ENCODE data around the gene GRIP2.

GRIP2 gene

DNA sequence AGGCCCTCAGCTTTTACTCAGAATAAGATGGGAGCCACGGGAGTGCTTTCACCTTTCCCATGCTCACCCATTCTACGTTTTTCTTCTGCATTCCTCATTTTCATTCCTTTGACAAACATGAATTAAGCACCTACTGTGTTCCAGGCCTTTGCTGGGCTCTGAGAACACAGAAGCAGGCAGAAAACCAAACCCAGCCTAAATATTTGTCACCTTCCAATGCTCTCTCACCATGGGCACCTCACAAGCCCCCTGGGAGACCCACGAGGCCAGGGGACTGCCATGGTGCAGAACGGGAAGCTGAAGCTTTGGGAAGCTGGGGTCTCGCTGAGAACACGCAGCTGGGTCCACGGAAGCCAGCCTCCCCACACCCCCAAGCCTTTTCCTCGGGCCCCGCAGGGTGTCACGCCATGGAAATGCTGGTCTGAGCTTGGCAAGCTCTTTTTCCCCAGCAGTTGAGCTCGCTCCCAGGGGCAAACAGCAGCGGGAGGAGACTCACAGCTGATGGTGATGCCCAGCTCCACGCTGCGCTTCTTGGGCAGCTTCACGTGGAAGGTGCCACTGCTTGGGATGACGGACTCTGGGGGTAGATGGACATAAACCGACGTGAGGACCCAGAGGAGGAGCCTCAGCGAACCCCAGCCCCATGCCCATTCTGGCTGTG, 27.7 kb downstream of the GRIP2 start:
- no peaks in the 10 kb centered on the region for H3K36me3 ChIP-seq (replicated peaks; ENCODE audit: insufficient read depth, low read length)
- no peaks in the 10 kb centered on the region for H3K79me2 ChIP-seq (ENCODE audit: low read length)
- no peak overlapping the region for H3K27ac ChIP-seq (ENCODE audit: low read length)
- H3K4me1 ChIP-seq (ENCODE audit: low read length): no peaks in the 10 kb centered on the region
- H2AFZ ChIP-seq (ENCODE audit: low read length): no peak overlapping the region
- H3K9ac ChIP-seq (ENCODE audit: low read length): no peak overlapping the region
- no peaks in the 10 kb centered on the region for H4K20me1 ChIP-seq (ENCODE audit: insufficient read depth, low read length)
- TF ChIP-seq, protein P1, sequence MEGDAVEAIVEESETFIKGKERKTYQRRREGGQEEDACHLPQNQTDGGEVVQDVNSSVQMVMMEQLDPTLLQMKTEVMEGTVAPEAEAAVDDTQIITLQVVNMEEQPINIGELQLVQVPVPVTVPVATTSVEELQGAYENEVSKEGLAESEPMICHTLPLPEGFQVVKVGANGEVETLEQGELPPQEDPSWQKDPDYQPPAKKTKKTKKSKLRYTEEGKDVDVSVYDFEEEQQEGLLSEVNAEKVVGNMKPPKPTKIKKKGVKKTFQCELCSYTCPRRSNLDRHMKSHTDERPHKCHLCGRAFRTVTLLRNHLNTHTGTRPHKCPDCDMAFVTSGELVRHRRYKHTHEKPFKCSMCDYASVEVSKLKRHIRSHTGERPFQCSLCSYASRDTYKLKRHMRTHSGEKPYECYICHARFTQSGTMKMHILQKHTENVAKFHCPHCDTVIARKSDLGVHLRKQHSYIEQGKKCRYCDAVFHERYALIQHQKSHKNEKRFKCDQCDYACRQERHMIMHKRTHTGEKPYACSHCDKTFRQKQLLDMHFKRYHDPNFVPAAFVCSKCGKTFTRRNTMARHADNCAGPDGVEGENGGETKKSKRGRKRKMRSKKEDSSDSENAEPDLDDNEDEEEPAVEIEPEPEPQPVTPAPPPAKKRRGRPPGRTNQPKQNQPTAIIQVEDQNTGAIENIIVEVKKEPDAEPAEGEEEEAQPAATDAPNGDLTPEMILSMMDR (IDR thresholded peaks at IDR 0.05; ENCODE audit: low read length): no peak
- TF ChIP-seq EZH2phosphoT487 (IDR thresholded peaks at IDR 0.05; ENCODE audit: low read length) (no peak), EZH2 (optimal IDR thresholded peaks at IDR 0.05; ENCODE audit: low read depth, low read length) (no peak)
- DNase-seq: no peak
- no peak overlapping the region for H3K4me3 ChIP-seq (ENCODE audit: low read length)
- no peak overlapping the region for H3K4me2 ChIP-seq (ENCODE audit: low read depth, low read length)
- H3K27me3 ChIP-seq (replicated peaks; ENCODE audit: insufficient read depth, low read length): peaks cover 54% of the 10 kb centered on the region
- H3K9me2 ChIP-seq (replicated peaks; ENCODE audit: insufficient read depth, low read length): no peaks in the 10 kb centered on the region
- no peaks in the 10 kb centered on the region for H3F3A ChIP-seq (ENCODE audit: insufficient read depth, low read length)
- H3K9me3 ChIP-seq (replicated peaks; ENCODE audit: insufficient read depth, low read length): no peaks in the 10 kb centered on the region

DNA sequence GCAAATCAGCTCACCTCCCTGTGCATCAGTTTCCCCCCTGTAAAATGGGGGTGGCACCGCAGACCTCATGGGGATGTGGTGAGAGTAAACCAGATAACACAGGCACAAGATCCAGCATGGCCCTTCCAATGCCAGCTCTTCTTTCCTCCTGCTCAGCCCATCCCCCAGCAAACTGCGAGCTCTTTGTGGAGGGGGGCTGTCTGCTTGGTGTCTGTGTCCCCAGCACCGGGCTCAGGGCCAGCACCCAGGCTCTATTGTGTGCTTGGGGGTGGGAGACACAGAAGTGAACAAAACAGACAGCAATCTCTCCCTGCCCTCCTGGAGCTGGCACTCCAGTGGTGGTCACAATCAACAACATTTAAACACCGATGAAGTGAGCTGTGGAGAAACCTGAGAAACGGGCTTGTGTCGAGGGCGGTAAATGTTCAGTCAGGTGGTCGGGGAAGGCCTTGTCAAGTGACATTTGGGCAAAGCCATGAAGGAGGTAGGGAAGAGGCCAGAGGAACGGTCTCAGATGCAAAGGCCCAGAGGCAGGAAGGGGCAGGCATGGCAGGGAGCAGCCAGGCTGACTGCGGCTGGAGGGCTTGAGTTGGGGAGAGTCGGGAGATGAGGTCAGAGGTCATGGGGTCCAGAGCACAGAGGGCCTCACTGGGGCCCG, 28.4 kb downstream of the GRIP2 start:
- Histone ChIP-seq H3K9me2 (replicated peaks; ENCODE audit: insufficient read depth, low read length) (no peaks in the 10 kb centered on the region), H3K9ac (ENCODE audit: low read length) (no peak overlapping the region), H3K4me2 (ENCODE audit: low read depth, low read length) (no peak overlapping the region), H3F3A (ENCODE audit: insufficient read depth, low read length) (no peaks in the 10 kb centered on the region), H3K27ac (ENCODE audit: low read length) (no peak overlapping the region), H3K9me3 (replicated peaks; ENCODE audit: insufficient read depth, low read length) (no peaks in the 10 kb centered on the region), H2AFZ (ENCODE audit: low read length) (no peak overlapping the region), H3K36me3 (replicated peaks; ENCODE audit: insufficient read depth, low read length) (no peaks in the 10 kb centered on the region), H3K4me3 (ENCODE audit: low read length) (no peak overlapping the region), H3K4me1 (ENCODE audit: low read length) (no peaks in the 10 kb centered on the region), H3K27me3 (replicated peaks; ENCODE audit: insufficient read depth, low read length) (peaks cover 54% of the 10 kb centered on the region), H3K79me2 (ENCODE audit: low read length) (no peaks in the 10 kb centered on the region), H4K20me1 (ENCODE audit: insufficient read depth, low read length) (no peaks in the 10 kb centered on the region)
- no peak for DNase-seq
- TF ChIP-seq, protein P1 (IDR thresholded peaks at IDR 0.05; ENCODE audit: low read length): no peak
- TF ChIP-seq EZH2phosphoT487 (IDR thresholded peaks at IDR 0.05; ENCODE audit: low read length): no peak
- TF ChIP-seq EZH2 (optimal IDR thresholded peaks at IDR 0.05; ENCODE audit: low read depth, low read length): no peak

DNA sequence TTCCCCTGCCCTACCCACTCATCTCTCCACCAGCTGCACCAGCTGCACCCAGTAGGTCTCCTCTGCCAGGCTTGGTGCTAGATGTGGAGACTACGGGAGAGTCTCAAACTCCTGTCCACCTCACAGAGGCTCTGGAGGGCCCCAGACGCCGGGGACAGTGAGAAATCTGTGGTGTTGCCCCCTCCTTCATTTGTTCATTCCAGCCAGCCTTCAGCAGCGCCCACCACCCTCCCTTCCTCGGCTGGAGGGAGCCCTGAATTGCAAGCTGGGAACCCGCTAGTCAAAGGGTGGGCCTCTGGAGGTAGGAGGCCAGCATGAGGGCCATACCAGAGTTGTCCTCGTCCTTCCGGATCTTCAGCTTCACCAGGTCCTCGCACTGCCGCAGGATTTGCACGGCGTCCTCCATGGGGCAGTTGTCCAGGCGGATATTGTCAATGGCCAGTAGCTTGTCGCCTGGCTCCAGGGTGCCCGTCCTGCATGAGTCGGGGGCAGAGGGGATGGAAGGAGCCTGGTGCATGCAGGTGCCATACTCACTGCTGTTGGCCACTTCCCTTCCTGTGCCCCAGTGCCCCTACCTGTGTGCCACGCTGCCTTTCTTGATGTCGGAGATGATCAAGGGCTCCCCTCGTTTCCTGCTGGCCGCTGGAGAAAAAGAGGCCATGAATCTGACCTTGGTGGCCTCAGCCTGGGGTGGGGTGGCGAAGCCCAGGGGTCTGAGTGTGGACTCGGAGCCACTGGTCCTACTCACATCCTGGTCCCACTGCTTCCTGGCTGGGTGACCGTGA, 29.1 kb downstream of the GRIP2 start:
- H3K79me2 ChIP-seq (ENCODE audit: low read length): no peaks in the 10 kb centered on the region
- TF ChIP-seq, protein P1 (IDR thresholded peaks at IDR 0.05; ENCODE audit: low read length): no peak
- TF ChIP-seq EZH2 (optimal IDR thresholded peaks at IDR 0.05; ENCODE audit: low read depth, low read length) (no peak), EZH2phosphoT487 (IDR thresholded peaks at IDR 0.05; ENCODE audit: low read length) (no peak)

More for the DNA sequence above, 29.1 kb downstream of the GRIP2 start:
- Histone ChIP-seq H3K9me2 (replicated peaks; ENCODE audit: insufficient read depth, low read length) (no peaks in the 10 kb centered on the region), H3K4me1 (ENCODE audit: low read length) (no peaks in the 10 kb centered on the region), H3K27me3 (replicated peaks; ENCODE audit: insufficient read depth, low read length) (peaks cover 56% of the 10 kb centered on the region), H3K4me3 (ENCODE audit: low read length) (no peak overlapping the region), H4K20me1 (ENCODE audit: insufficient read depth, low read length) (no peaks in the 10 kb centered on the region), H3F3A (ENCODE audit: insufficient read depth, low read length) (no peaks in the 10 kb centered on the region), H3K9me3 (replicated peaks; ENCODE audit: insufficient read depth, low read length) (no peaks in the 10 kb centered on the region), H3K36me3 (replicated peaks; ENCODE audit: insufficient read depth, low read length) (no peaks in the 10 kb centered on the region), H3K4me2 (ENCODE audit: low read depth, low read length) (no peak overlapping the region), H3K27ac (ENCODE audit: low read length) (no peak overlapping the region), H3K9ac (ENCODE audit: low read length) (no peak overlapping the region), H2AFZ (ENCODE audit: low read length) (no peak overlapping the region)
- no peak for DNase-seq
